ENCODE data around the gene SMARCA4.
"Not testable (repeated sequence)": the region's sequence is repeated elsewhere in the genome, so short reads cannot be mapped to it uniquely, and the experiment has no call there.

Gene SMARCA4

DNA sequence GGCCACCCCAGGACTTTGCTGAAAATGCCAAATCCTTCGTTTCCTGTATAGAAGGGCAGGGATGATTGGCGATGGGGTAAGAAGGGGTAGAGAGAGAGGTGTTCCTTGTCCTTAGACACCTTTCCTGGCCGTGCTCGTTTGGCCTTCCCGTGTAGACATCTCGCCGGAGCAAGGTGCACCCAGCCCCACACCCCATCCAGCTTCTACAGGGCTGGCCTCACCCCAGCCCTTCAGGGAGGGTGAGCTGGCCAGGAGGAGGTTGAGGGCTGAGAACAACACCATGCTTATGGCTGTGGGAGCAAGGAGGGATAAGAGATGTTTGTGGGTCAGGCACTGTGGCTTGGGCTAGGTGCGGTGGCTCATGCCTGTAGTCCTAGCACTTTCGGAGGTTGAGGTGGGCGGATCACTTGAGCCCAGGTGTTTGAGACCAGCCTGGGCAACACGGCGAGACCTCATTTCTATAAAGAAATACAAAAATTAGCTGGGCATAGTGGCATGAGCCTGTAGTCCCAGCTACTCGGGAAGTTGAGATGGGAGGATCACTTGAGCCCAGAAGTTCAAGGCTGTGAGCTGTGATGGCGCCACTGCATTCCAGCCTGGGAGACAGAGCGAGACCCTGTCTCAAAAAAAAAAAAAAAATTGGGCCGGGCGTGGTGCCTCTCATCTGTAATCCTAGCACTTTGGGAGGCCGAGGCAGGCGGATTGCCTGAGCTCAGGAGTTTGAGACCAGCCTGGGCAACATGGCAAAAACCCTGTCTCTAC lies 15.5 kb downstream of the SMARCA4 start:
- no peak for DNase-seq

DNA sequence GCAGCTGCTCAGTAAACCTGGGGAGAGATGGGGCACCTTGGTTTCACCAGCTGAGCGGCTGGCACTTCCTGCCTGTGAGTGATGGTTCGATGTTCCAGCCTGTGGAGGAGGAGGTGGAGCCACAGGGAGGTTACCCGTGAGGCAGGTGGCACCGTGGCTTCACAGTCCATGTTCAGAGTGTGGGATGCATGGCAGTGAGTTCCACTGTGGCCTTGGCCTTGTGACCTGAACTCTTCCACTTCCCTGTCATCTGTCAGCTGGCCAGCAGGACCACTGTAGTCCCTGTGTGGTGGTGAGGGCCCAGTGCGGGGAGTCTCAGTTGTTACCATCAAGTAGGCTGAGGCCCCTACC lies 16.9 kb downstream of the SMARCA4 start:
- no peak for DNase-seq

GRCh38 chr19:10979951-10980381 lies 19.1 kb downstream of the SMARCA4 start:
- DNase-seq: peak in 17 of 51 donors; percentile 2 to 44 (median 21)

GRCh38 chr19:10981252-10981895 lies 20.5 kb downstream of the SMARCA4 start:
- no peak for DNase-seq

- no peak for DNase-seq
Measured at GRCh38 chr19:10983026-10983425, 22.2 kb downstream of the SMARCA4 start.

- no peak for DNase-seq
Measured at GRCh38 chr19:10984166-10984735, 23.4 kb downstream of the SMARCA4 start.

GRCh38 chr19:10985502-10985901 lies 24.7 kb downstream of the SMARCA4 start:
- no peak for DNase-seq

- DNase-seq: no peak
Measured at GRCh38 chr19:10986301-10987127, 25.7 kb downstream of the SMARCA4 start.

GRCh38 chr19:10987571-10988297 lies 26.9 kb downstream of the SMARCA4 start:
- DNase-seq: no peak

DNA sequence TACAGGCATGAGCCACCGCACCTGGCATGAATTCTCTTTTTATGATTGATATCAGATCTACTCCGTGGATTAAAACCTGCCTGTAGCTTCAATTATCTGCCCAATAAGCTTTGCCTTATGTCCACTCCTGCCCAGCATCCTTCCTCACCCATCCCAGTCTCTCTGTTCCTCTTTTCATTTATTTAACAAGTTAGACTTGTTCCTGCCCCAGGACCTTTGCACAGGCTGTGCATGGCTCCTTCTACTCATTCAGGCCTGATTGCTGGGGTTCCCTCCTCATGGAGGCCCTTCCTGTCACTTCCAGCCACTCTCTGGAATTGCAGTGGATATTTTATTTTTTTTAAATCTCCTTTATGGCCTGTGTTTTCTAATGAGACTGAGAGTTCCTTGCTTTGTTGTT lies 27.6 kb downstream of the SMARCA4 start:
- no peak for DNase-seq

GRCh38 chr19:10988921-10989320 lies 28.1 kb downstream of the SMARCA4 start:
- DNase-seq: no peak

DNA sequence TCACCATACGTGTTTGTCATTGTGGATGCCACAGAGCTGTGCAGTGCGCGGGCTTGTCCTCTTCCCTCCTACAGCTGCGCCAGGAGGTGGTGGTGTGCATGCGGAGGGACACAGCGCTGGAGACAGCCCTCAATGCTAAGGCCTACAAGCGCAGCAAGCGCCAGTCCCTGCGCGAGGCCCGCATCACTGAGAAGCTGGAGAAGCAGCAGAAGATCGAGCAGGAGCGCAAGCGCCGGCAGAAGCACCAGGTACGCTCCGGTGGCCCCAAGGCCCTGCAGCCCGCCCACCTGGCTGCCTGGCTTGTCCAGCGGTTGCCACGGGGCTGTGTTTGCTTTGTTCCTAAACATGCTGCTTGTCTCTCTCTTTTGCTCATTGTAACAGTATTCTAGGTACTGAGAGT lies 30.2 kb downstream of the SMARCA4 start:
- DNase-seq: no peak

DNA sequence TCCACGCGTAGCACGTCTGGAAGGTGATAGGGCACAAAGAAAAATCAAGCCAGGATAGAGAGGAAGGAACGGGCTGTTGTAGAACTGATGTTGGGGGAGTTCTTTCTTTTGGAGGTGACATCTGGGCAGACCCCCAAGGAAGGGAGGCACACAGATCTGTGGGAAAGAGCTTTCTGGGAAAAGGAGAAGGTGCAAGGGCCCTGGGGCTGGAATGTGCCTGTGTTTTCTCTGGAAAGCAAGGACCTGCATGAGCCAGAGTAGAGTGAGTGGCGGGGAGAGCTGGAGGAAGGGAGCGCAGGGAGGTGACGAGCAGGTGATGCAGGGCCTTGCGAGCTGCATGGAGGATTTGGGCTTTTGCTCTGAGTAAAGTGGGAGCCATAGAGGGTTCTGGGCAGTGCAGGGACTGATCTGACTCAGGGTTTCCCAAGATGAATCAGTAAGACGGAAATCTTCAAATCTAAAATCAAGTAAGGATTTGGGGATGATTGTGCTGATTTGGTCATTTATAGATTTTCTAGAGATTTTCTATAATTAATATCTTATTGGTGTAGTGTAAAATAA lies 30.8 kb downstream of the SMARCA4 start:
- DNase-seq: no peak

DNA sequence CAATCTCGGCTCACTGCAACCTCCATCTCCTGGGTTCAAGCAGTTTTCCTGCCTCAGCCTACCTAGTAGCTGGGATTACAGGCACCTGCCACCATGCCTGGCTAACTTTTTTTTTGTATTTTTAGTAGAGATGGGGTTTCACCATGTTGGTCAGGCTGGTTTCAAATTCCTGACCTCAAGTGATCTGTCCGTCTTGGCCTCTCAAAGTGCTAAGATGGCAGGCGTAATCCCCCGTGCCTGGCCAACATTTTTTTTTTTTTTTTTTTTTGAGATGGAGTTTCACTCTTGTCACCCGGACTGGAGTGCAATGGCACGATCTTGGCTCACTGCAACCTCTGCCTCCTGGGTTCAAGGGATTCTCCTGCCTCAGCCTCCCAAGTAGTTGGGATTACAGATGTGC lies 31.3 kb downstream of the SMARCA4 start:
- not testable (repeated sequence) for DNase-seq

DNA sequence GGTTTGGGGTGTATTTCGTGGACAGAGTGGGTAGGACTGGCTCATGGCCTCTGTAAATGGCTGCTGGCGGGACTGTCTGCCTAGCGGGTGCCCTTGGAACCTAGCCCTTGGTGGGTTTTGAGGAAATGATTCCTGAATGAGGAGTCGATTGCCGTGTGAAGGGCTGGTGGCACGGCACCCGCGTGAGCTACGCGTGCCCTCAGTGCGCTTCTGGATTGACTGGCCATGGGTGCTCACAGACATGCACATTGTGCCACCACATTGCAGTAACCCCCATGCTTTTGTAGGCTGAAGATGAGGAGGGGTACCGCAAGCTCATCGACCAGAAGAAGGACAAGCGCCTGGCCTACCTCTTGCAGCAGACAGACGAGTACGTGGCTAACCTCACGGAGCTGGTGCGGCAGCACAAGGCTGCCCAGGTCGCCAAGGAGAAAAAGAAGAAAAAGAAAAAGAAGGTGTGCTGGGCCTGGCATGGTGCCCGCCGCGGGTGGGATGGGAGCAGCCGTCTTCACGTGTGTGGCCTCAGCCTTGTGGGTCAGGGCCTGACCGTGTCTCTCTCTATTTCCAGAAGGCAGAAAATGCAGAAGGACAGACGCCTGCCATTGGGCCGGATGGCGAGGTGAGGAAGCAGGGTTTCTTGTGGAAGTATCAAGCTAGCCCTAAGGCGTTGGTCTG lies 35.2 kb downstream of the SMARCA4 start:
- DNase-seq: no peak

DNA sequence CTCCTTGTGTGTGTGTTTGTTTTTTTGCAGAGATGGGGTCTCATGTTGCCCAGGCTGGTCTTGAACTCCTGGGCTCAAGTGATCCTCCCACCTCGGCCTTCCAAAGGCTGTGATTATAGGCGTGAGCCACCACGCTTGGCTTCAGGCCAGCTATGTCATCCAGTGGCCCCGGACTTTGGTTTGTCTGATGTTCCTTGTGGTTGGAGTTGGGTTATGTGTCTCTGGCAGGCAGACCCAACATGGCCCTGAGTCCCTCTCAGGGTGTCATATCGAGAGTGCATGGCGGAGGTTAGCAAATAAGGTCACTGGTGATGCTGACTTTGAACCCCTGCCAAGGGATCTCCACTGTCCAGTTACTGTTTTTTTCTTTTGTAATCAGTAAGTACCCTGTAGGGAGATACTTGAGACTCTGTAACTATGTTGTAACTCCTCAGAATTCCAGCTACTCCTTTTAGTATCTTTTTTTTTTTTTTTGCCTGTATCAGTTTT lies 37.3 kb downstream of the SMARCA4 start:
- no peak for DNase-seq

- no peak for DNase-seq
Measured at GRCh38 chr19:10998666-10999065, 37.8 kb downstream of the SMARCA4 start.

- peak in 1 of 51 donors; percentile 5 for DNase-seq
Measured at GRCh38 chr19:11005521-11005920, 44.7 kb downstream of the SMARCA4 start.

GRCh38 chr19:11007385-11007784 lies 46.6 kb downstream of the SMARCA4 start:
- DNase-seq: no peak

DNA sequence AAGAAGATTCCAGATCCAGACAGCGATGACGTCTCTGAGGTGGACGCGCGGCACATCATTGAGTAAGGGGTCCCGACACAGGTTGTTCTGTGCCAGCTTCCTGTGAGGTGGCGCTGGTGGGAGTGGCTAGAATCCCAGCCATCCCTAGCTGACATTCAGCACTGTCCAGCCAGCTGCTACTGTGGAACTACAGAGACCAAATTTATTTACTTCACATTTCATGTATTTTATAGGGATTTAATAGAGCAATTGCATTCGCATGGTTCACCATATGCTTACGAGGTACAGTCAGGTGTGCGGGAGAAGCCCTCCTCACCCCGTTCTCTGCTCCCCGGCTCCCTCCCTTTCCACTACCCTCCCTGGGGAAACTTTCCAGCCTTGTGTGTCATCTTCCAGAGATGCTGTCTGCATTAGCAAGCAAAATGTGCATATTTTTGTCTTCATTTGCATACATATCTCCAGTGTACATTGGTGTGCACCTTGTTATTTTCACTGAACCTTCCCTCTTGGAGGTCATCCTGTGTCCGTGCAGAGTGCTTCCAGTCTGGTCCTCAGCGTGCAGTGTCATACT lies 47.2 kb downstream of the SMARCA4 start:
- DNase-seq: no peak
